GM21381 (cell line): ENCODE data around the gene RAPGEF4.

Experiments
- ATAC-seq: cut with Tn5 transposase; IDR thresholded peaks from one replicate; pipeline ENCODE4 v1.9.1; 2021; ENCODE audit warnings: mild to moderate bottlenecking, moderate library complexity; ENCODE audit not compliant: unreplicated experiment

Gene RAPGEF4

DNA sequence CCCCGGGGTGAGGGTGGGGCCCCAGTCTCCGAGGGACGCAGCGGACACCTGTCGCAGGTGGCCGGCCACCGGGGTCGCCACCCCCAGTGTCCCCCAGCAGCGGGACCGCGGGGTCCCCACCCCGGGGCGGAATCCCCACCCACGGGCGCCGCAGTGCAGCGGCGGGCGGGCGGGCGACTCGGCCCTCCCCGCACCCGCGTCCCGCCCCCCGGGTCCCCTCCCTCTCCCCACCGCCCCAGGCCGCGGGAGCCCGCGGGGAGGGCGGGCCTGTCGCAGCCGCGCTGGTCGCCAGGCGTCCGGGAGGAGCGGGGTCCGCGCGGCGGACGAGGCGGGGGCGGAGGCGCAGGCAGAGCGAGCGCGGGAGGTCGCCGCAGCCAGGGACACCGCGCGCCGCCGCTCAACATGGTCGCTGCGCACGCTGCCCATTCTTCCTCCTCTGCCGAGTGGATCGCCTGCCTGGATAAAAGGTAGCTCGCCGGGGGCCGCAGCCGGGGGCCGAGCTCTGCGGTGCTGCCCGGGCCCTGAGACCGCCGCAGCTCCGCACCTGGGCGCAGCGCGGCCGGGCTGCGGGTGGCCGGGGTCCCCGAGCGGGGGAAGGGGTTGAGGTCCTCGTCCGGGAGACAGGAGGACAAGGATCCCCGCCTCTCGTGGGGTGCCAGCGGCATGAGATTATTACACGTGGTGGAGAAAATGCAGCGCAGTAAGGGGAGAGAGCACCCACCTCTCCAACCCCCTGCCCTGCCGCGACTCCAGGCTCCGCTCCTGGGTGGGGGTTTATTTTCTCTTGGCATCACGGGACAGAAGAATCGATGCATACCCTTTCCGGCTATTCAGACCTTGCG lies at the start of gene RAPGEF4:
Gene RAPGEF4, plus strand, starts transcription at position 264 of the 842 bp plus-strand sequence. Its CDS starts 139 bp downstream, at position 403.
- no peak for ATAC-seq

DNA sequence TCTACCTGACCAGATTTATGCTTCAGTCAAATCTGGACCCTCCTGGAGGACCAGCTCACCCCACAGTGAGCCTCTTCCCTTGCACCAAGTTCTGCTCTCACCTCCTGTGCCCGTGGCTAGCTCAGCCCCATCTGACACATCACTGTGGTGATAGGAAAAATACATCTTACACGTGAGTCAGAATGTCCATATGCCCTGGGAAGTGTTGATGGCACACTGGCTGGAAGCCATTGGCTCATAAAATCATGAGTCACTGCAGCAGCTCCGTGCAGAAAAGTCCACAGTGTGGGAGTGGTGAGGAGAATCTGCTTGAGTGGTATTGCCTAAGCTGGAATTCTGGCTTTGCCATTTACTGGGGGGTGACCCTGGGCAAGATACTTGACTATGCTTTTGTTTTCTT lies 42.6 kb upstream of the RAPGEF4 start:
- ATAC-seq = no peak

DNA sequence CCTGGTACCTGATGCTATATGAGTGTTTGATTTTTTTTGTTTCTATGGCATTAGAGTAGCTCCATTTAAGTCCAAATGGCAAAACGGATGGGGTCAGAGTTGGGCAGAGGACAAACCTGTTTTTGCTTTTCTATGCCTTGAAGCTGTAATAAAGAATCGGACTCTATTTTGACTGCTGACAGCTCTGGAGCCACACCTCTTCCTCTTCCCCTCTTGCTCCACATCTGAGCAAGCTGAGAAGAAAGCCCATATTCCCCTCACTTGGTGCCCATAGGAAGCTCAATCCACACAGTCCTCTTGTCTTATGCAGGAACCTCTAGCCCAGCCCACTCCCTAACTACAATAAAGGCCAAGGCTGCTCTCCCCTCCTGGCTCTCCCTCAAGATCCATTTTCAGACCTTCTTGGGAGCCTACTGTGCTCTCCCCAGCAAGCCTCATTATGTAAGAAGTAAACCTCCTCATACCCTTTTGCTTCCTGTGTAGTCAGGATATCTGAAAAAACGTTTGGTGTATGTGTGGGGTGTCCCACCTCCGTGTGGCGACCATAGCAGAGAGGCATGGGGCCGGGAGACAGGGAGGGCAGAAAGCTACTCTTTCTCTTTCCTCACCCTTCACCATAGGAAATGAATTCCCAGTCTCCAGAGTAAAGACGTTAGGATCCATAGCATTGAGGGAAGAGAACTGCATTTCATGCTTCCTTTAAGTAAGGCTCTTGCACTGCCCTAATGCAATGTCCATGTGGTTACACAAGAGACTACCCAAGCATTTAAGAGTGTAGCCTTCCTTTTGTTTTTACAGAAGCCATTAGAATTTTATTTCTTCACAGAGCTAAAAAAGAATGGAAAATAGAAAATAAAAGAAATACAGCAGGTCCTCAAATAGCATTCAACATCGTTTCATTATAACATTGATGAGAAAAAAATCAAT lies 41.9 kb upstream of the RAPGEF4 start:
- no peak for ATAC-seq

DNA sequence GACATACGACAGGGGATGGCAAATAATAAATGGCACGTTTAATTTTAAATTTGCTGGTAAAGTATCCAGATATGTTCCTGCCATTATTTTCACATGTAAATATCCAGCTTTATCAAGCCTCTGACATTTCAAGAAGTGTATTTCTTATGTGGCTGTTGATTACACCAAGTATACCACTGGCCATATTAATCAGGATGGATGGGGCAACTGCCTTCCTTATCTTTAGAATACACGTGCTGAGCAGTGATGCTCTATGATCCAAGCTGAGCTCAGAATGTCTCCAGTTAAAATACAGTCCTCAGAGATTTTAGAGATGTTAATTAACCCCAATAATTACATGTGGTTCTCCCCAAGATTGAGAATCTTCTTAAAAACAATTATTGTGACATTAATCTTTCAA lies 38.3 kb upstream of the RAPGEF4 start:
- ATAC-seq = no peak

- ATAC-seq = peak; percentile 88
These were observed 37.4 kb upstream of the RAPGEF4 start for GRCh38 chr2:172698041-172698863.

GRCh38 chr2:172701250-172701649 lies 34.4 kb upstream of the RAPGEF4 start:
- ATAC-seq = no peak

- no peak for ATAC-seq
These were observed 33.2 kb upstream of the RAPGEF4 start for GRCh38 chr2:172702451-172702850.

DNA sequence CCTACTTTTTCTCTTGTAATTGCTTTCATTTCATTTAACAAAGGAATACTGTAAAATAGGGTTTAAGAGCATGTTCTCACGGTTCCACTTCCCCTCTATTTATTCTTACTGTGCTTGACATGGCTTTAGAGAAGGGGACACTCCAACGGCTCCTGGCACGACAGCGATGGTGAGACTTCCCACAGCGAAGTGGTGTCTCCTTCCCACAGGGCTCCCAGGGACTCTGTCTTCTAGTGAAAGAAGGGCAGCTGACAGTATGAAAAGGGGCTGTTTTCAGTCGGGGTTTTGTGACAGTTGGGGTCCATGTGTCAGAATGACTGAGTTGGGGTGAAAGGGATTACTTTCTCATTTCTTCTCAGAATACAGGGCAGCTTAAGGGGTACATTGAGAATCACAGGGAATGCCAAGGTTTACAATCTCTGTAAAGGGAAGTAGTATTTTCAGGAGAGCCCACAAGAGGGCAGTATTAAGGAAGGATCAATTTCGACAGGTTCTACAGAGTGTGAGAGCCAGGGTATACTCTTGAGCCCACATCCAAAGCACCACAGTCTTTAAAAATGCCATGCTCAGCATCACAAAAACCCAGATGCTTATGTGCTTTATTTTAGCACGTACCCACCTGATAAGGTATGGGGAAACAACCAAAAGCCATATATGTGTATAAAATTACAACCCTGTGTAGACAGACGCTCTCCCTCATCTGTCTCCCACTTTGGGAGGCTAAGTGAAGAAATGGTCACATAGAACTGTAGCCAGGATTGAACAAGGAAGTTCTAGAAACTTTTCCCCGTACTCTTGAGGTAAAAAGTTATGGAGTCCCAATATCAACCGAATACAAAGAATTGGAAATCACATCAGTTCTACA lies 31.3 kb upstream of the RAPGEF4 start:
- no peak for ATAC-seq

DNA sequence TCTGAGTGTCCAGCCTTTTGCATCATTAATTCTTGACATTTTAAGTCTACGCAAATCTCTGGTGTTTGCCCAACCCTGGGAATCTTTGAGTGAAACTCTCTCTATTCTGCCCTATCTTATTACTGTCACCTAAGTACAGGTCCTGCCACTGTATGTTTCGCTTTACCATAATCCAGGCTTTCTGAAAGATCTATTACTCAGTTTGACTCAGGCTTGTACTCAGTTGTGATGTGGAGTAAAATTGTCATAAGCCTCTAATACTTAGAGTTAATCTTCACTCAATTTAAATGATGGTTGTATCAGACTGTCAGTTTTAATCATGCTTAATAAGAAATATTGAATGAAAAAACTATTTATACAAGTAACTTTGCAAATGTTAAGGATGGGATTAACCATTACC lies 30.3 kb upstream of the RAPGEF4 start:
- no peak for ATAC-seq

DNA sequence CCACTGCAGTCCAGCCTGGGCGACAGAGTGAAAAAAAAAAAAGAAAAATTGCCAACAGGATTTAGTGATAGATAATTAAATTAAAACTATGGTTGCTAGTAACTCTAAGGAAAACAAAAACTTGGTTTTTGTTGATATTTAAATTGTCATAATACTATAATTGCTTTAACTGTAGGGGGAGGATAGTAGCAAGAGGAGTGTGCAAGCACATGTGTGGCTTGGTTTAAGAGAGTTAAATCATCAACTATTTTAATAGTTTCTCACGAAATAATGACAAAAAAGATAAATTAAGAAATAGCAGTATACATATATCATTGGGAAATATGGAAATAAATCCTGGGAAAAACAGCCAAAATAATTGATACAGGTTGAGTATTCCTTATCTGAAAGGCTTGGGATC lies 27.4 kb upstream of the RAPGEF4 start:
- ATAC-seq = no peak

- no peak for ATAC-seq
These were observed 25.9 kb upstream of the RAPGEF4 start for GRCh38 chr2:172709566-172710291.

DNA sequence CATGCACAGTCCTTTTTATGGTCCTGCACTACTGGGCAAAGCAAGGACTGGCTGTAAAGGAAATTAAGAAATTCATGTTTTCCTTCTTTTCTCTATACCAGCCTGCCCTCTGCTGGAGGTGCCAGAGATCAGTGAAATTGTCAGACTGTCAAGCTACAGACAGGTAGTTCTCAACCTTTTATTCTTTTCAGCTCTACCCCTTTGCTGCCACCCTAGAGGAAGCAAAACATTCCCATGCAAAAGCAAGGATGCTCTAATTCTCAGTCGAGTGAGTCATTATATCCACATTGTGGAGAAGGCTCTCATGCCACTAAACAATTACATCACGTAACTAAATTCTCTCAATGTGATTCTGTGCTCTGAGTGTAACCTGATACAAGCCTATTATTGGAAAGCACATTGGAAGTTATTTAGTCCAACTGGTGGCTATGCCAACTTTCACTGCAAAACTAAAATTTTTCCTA lies 25.0 kb upstream of the RAPGEF4 start:
- ATAC-seq = no peak

GRCh38 chr2:172711110-172711509 lies 24.5 kb upstream of the RAPGEF4 start:
- ATAC-seq = no peak

DNA sequence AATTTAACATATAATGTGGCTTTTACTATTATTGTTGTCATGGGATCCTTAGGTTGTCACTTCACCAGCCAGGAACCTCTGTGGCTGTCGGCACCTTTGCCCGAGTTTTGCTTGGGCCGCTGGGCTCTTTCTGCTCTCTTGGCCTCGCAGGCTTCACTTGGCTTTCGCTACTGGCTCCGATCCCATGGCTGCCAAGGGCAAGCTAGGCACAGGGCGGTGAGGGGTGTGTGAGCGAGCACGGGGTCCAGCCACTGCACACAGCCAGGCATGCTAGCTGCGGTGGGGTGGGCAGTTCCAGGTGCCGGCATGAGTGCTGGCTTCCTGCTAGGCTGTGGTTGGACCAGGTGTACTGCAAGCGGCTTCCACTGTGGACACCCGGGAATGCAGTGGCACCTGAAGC lies 23.4 kb upstream of the RAPGEF4 start:
- ATAC-seq = no peak

GRCh38 chr2:172713365-172713875 lies 22.2 kb upstream of the RAPGEF4 start:
- no peak for ATAC-seq

- ATAC-seq = no peak
These were observed 13.2 kb upstream of the RAPGEF4 start for GRCh38 chr2:172722481-172722880.

GRCh38 chr2:172723286-172723685 lies 12.4 kb upstream of the RAPGEF4 start:
- ATAC-seq = no peak

GRCh38 chr2:172724724-172725123 lies 10.9 kb upstream of the RAPGEF4 start:
- no peak for ATAC-seq

DNA sequence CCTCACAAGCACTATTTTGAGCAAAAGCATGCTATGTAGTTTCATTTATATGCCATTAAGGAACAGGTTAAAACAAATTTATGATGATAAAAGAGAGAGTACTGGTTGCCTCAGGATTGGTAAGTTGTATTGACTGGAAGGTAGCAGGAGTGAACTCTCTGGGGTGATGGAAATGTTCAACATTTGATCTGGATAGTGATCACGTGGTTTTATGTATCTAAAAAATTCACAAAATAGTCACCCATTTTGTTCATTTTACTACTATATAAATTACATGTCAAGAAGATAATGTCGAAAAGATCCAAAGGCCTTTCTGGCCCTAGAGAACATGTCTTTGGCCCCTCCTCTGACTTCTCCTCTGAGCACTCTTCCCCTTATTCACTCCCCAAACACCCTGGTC lies 10.4 kb upstream of the RAPGEF4 start:
- ATAC-seq = no peak
